ENCODE results near the gene DBP.

DBP gene

GRCh38 chr19:48663667-48664066 lies 26.5 kb upstream of the DBP start (continued):
- TF ChIP-seq, protein P1, sequence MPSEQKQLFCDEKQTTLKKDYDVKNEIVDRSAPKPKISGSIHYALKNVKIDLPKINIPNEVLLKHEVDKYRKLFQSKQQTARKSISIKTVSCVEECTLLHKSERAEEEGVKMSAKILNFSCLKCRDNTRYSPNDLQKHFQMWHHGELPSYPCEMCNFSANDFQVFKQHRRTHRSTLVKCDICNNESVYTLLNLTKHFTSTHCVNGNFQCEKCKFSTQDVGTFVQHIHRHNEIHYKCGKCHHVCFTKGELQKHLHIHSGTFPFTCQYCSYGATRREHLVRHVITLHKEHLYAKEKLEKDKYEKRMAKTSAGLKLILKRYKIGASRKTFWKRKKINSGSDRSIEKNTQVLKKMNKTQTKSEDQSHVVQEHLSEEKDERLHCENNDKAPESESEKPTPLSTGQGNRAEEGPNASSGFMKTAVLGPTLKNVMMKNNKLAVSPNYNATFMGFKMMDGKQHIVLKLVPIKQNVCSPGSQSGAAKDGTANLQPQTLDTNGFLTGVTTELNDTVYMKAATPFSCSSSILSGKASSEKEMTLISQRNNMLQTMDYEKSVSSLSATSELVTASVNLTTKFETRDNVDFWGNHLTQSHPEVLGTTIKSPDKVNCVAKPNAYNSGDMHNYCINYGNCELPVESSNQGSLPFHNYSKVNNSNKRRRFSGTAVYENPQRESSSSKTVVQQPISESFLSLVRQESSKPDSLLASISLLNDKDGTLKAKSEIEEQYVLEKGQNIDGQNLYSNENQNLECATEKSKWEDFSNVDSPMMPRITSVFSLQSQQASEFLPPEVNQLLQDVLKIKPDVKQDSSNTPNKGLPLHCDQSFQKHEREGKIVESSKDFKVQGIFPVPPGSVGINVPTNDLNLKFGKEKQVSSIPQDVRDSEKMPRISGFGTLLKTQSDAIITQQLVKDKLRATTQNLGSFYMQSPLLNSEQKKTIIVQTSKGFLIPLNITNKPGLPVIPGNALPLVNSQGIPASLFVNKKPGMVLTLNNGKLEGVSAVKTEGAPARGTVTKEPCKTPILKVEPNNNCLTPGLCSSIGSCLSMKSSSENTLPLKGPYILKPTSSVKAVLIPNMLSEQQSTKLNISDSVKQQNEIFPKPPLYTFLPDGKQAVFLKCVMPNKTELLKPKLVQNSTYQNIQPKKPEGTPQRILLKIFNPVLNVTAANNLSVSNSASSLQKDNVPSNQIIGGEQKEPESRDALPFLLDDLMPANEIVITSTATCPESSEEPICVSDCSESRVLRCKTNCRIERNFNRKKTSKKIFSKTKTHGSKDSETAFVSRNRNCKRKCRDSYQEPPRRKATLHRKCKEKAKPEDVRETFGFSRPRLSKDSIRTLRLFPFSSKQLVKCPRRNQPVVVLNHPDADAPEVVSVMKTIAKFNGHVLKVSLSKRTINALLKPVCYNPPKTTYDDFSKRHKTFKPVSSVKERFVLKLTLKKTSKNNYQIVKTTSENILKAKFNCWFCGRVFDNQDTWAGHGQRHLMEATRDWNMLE (tag by site-specific recombination; conservative IDR thresholded peaks at IDR 0.05; ENCODE audit: low read depth), result no peak
- TF ChIP-seq, protein P2, sequence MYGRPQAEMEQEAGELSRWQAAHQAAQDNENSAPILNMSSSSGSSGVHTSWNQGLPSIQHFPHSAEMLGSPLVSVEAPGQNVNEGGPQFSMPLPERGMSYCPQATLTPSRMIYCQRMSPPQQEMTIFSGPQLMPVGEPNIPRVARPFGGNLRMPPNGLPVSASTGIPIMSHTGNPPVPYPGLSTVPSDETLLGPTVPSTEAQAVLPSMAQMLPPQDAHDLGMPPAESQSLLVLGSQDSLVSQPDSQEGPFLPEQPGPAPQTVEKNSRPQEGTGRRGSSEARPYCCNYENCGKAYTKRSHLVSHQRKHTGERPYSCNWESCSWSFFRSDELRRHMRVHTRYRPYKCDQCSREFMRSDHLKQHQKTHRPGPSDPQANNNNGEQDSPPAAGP (tag by site-specific recombination; IDR thresholded peaks at IDR 0.05), result no peak
- TF ChIP-seq KLF16 (tag by site-specific recombination; IDR thresholded peaks at IDR 0.05) (no peak), TSHZ1 (tag by site-specific recombination; IDR thresholded peaks at IDR 0.05; ENCODE audit: borderline replicate concordance) (no peak), SCRT1 (tag by site-specific recombination; IDR thresholded peaks at IDR 0.05; ENCODE audit: borderline replicate concordance) (no peak), ZNF169 (tag by site-specific recombination; IDR thresholded peaks at IDR 0.05) (no peak), ZNF555 (tag by site-specific recombination; conservative IDR thresholded peaks at IDR 0.05) (no peak), ZBTB17 (tag by site-specific recombination; IDR thresholded peaks at IDR 0.05) (no peak), ZNF610 (tag by site-specific recombination; IDR thresholded peaks at IDR 0.05; ENCODE audit: borderline replicate concordance) (no peak), ATF2 (tag by site-specific recombination; IDR thresholded peaks at IDR 0.05; ENCODE audit: low read depth) (no peak), ZNF23 (tag by site-specific recombination; IDR thresholded peaks at IDR 0.05; ENCODE audit: borderline replicate concordance) (no peak), ZNF114 (tag by site-specific recombination; IDR thresholded peaks at IDR 0.05) (no peak), ZFP37 (tag by site-specific recombination; IDR thresholded peaks at IDR 0.05) (no peak)
- TF ChIP-seq, protein P3, sequence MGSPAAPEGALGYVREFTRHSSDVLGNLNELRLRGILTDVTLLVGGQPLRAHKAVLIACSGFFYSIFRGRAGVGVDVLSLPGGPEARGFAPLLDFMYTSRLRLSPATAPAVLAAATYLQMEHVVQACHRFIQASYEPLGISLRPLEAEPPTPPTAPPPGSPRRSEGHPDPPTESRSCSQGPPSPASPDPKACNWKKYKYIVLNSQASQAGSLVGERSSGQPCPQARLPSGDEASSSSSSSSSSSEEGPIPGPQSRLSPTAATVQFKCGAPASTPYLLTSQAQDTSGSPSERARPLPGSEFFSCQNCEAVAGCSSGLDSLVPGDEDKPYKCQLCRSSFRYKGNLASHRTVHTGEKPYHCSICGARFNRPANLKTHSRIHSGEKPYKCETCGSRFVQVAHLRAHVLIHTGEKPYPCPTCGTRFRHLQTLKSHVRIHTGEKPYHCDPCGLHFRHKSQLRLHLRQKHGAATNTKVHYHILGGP (tag by site-specific recombination; IDR thresholded peaks at IDR 0.05), result no peak

GRCh38 chr19:48661711-48662090 lies 24.5 kb upstream of the DBP start:
- no peaks in the 10 kb centered on the region for H3K9me3 ChIP-seq (ENCODE audit: control insufficient read depth, insufficient read depth, low read depth, low read length)
- ChIA-PET CTCF (interaction anchor here (1.4 kb wide), 1 partner anchor 14 kb away, joined by 4 read pairs; no protein-coding TSS in a partner anchor), POLR2A (no interaction called here)
- H3K4me3 ChIP-seq (ENCODE audit: low read depth, low read length), result no peak overlapping the region
- no peak overlapping the region for H3K27ac ChIP-seq (ENCODE audit: extremely low read depth, low read depth, low read length)
- H3K36me3 ChIP-seq (ENCODE audit: control insufficient read depth in 2 of 2, insufficient read depth in 1 of 2, low read length in 2 of 2), result no peaks in the 10 kb centered on the region
- peaks cover 2% of the 10 kb centered on the region for H3K4me1 ChIP-seq (ENCODE audit: control insufficient read depth, insufficient read depth, low read length)
- TF ChIP-seq ZNF239 (tag by site-specific recombination; IDR thresholded peaks at IDR 0.05) (no peak), ZSCAN16 (tag by site-specific recombination; IDR thresholded peaks at IDR 0.05) (no peak), ZNF621 (tag by site-specific recombination; IDR thresholded peaks at IDR 0.05) (no peak), ZSCAN18 (tag by site-specific recombination; IDR thresholded peaks at IDR 0.05) (no peak), ZIC2 (tag by site-specific recombination; IDR thresholded peaks at IDR 0.05) (no peak), ZNF248 (tag by site-specific recombination; IDR thresholded peaks at IDR 0.05) (no peak), SP3 (tag by site-specific recombination; IDR thresholded peaks at IDR 0.05) (no peak), ZBTB7A (tag by site-specific recombination; IDR thresholded peaks at IDR 0.05; ENCODE audit: low read depth) (no peak), ATF2 (tag by site-specific recombination; IDR thresholded peaks at IDR 0.05; ENCODE audit: low read depth) (no peak)
